Adrenal gland (tissue), 5 donors: ENCODE data around the gene FCRL4.

Source experiments
- POLR2A ChIP-seq, 2 donors: fragments of 450-650 bp; IDR thresholded peaks; one replicate each; pipeline ENCODE4 v1.6.1; 2017; ENCODE audit warnings: antibody characterized with exemption in 2 of 2, mild to moderate bottlenecking in 2 of 2, moderate library complexity in 1 of 2
- TF ChIP-seq, protein P1 (sequence below), 6 experiments: fragments of 450-650 bp in 4 of 6; fragments of 200-600 bp in 2 of 6; sonication (generic) in 1 of 6; IDR thresholded peaks; 1 replicate in 5 of 6; 2 replicates in 1 of 6; pipeline versions ENCODE4 v1.5.1 to v1.8.0; 2016 to 2021; ENCODE audit warnings: antibody characterized with exemption in 6 of 6, mild to moderate bottlenecking in 2 of 6, moderate library complexity in 1 of 6
- donor health status: DM: no; HTN: no; CAD: no.

- TF ChIP-seq, protein P1, sequence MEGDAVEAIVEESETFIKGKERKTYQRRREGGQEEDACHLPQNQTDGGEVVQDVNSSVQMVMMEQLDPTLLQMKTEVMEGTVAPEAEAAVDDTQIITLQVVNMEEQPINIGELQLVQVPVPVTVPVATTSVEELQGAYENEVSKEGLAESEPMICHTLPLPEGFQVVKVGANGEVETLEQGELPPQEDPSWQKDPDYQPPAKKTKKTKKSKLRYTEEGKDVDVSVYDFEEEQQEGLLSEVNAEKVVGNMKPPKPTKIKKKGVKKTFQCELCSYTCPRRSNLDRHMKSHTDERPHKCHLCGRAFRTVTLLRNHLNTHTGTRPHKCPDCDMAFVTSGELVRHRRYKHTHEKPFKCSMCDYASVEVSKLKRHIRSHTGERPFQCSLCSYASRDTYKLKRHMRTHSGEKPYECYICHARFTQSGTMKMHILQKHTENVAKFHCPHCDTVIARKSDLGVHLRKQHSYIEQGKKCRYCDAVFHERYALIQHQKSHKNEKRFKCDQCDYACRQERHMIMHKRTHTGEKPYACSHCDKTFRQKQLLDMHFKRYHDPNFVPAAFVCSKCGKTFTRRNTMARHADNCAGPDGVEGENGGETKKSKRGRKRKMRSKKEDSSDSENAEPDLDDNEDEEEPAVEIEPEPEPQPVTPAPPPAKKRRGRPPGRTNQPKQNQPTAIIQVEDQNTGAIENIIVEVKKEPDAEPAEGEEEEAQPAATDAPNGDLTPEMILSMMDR (IDR thresholded peaks at IDR 0.05): no peak
- no peak for TF ChIP-seq POLR2A (IDR thresholded peaks at IDR 0.05)
Measured at GRCh38 chr1:157575744-157576143, 22.1 kb downstream of the FCRL4 start.
